ENCODE measurements around the gene TBCCD1.

GRCh38 chr3:186525369-186526255, 41.5 kb downstream of the TBCCD1 start:
- TF ChIP-seq CTCF (optimal IDR thresholded peaks at IDR 0.05 in 1 of 3, IDR thresholded peaks at IDR 0.05 in 1 of 3, conservative IDR thresholded peaks at IDR 0.05 in 1 of 3; ENCODE audit: extremely low read depth in 1 of 3, insufficient read depth in 2 of 3, low read length in 3 of 3), result no peak
- no peak for TF ChIP-seq EZH2 (IDR thresholded peaks at IDR 0.05; ENCODE audit: low read length)
